ENCODE data around the gene SSH3. TPM values are rescaled to one million over a fixed set of nuclear protein-coding genes. Genes with fewer than 3 reads are reported as not detected.

Gene SSH3
- total and polyA plus RNA-seq, 2 donors (not counting 1 experiment from before 2014, with no cell fraction given): 6.9 to 15.7 TPM

- Histone ChIP-seq H4K20me1 (ENCODE audit: control insufficient read depth, extremely low read depth, insufficient read depth, low read length) (no peaks in the 10 kb centered on the region), H3K4me3 (replicated peaks in 1 of 4; ENCODE audit: control extremely low read depth in 1 of 4, insufficient read depth in 1 of 4, low read depth in 3 of 4, low read length in 4 of 4) (peak within 1 kb of the TSS; percentile 72 to 83 (median 76)), H3K27ac (ENCODE audit: insufficient read depth, low read length) (peak within 1 kb of the TSS; percentile 97), H3K4me1 (ENCODE audit: control insufficient read depth, extremely low read depth, insufficient read depth, low read length) (peaks cover 20% of the 10 kb centered on the region), H3K79me2 (ENCODE audit: control insufficient read depth, insufficient read depth, low read length) (peaks cover 18% of the 10 kb centered on the region), H3K9ac (ENCODE audit: insufficient read depth, low read length) (peak within 1 kb of the TSS; percentile 84), H2AFZ (ENCODE audit: low read length) (peak within 1 kb of the TSS; percentile 77), H3K9me3 (ENCODE audit: control insufficient read depth, insufficient read depth, low read depth, low read length) (no peaks in the 10 kb centered on the region), H3K27me3 (ENCODE audit: control insufficient read depth, insufficient read depth, low read length) (no peaks in the 10 kb centered on the region), H3K36me3 (ENCODE audit: control insufficient read depth, insufficient read depth, low read length) (peaks cover 29% of the 10 kb centered on the region), H3K4me2 (ENCODE audit: extremely low read depth, insufficient read depth, low read length) (peak within 1 kb of the TSS; percentile 95)
- TF ChIP-seq CTCF (conservative IDR thresholded peaks at IDR 0.05 in 1 of 2, IDR thresholded peaks at IDR 0.05 in 1 of 2; ENCODE audit: low read depth in 1 of 2, low read length in 2 of 2) (no peak), EZH2 (IDR thresholded peaks at IDR 0.05; ENCODE audit: low read length, missing control alignments) (no peak)
- DNase-seq (ENCODE audit: low read depth in 2 of 2): no peak
Observed at GRCh38 chr11:67289226-67289650, 14.1 kb upstream of the SSH3 start, which contains the start of gene ANKRD13D. Gene ANKRD13D (plus strand): TSS chr11:67289303. CDS start chr11:67289461, 158 bp downstream.

- no peaks in the 10 kb centered on the region for H4K20me1 ChIP-seq (ENCODE audit: control insufficient read depth, extremely low read depth, insufficient read depth, low read length)
- peaks cover 18% of the 10 kb centered on the region for H3K79me2 ChIP-seq (ENCODE audit: control insufficient read depth, insufficient read depth, low read length)
- peaks cover 29% of the 10 kb centered on the region for H3K36me3 ChIP-seq (ENCODE audit: control insufficient read depth, insufficient read depth, low read length)
- H3K4me1 ChIP-seq (ENCODE audit: control insufficient read depth, extremely low read depth, insufficient read depth, low read length): peaks cover 20% of the 10 kb centered on the region
- H3K9ac ChIP-seq (ENCODE audit: insufficient read depth, low read length): peak overlapping the region; percentile 66
- H3K27ac ChIP-seq (ENCODE audit: insufficient read depth, low read length): peak overlapping the region; percentile 69
- DNase-seq (ENCODE audit: low read depth in 2 of 2): no peak
- TF ChIP-seq EZH2 (IDR thresholded peaks at IDR 0.05; ENCODE audit: low read length, missing control alignments) (no peak), CTCF (conservative IDR thresholded peaks at IDR 0.05 in 1 of 2, IDR thresholded peaks at IDR 0.05 in 1 of 2; ENCODE audit: low read depth in 1 of 2, low read length in 2 of 2) (no peak)
- H3K9me3 ChIP-seq (ENCODE audit: control insufficient read depth, insufficient read depth, low read depth, low read length): no peaks in the 10 kb centered on the region
- H3K4me2 ChIP-seq (ENCODE audit: extremely low read depth, insufficient read depth, low read length): peak overlapping the region; percentile 95
- no peak overlapping the region for H2AFZ ChIP-seq (ENCODE audit: low read length)
- peak overlapping the region; percentile 72 to 83 (median 73) for H3K4me3 ChIP-seq (replicated peaks in 1 of 4; ENCODE audit: control extremely low read depth in 1 of 4, insufficient read depth in 1 of 4, low read depth in 3 of 4, low read length in 4 of 4)
- no peaks in the 10 kb centered on the region for H3K27me3 ChIP-seq (ENCODE audit: control insufficient read depth, insufficient read depth, low read length)
Observed at GRCh38 chr11:67289651-67290479, 13.5 kb upstream of the SSH3 start.

- H3K4me2 ChIP-seq (ENCODE audit: extremely low read depth, insufficient read depth, low read length): peak overlapping the region; percentile 42
- H3K4me1 ChIP-seq (ENCODE audit: control insufficient read depth, extremely low read depth, insufficient read depth, low read length): peaks cover 20% of the 10 kb centered on the region
- H3K9me3 ChIP-seq (ENCODE audit: control insufficient read depth, insufficient read depth, low read depth, low read length): no peaks in the 10 kb centered on the region
- TF ChIP-seq EZH2 (IDR thresholded peaks at IDR 0.05; ENCODE audit: low read length, missing control alignments): no peak
- TF ChIP-seq CTCF (conservative IDR thresholded peaks at IDR 0.05 in 1 of 2, IDR thresholded peaks at IDR 0.05 in 1 of 2; ENCODE audit: low read depth in 1 of 2, low read length in 2 of 2): no peak
- peak overlapping the region in 1 of 4 experiments; percentile 83 for H3K4me3 ChIP-seq (replicated peaks in 1 of 4; ENCODE audit: control extremely low read depth in 1 of 4, insufficient read depth in 1 of 4, low read depth in 3 of 4, low read length in 4 of 4)
- H3K9ac ChIP-seq (ENCODE audit: insufficient read depth, low read length): no peak overlapping the region
- H3K27me3 ChIP-seq (ENCODE audit: control insufficient read depth, insufficient read depth, low read length): no peaks in the 10 kb centered on the region
- H2AFZ ChIP-seq (ENCODE audit: low read length): no peak overlapping the region
- no peaks in the 10 kb centered on the region for H4K20me1 ChIP-seq (ENCODE audit: control insufficient read depth, extremely low read depth, insufficient read depth, low read length)
- H3K79me2 ChIP-seq (ENCODE audit: control insufficient read depth, insufficient read depth, low read length): peaks cover 18% of the 10 kb centered on the region
- peak overlapping the region; percentile 58 for H3K27ac ChIP-seq (ENCODE audit: insufficient read depth, low read length)
- H3K36me3 ChIP-seq (ENCODE audit: control insufficient read depth, insufficient read depth, low read length): peaks cover 23% of the 10 kb centered on the region
- peak in 1 of 2 donors; percentile 72 for DNase-seq (ENCODE audit: low read depth in 2 of 2)
Observed at GRCh38 chr11:67290801-67291200, 12.5 kb upstream of the SSH3 start.

Data from fibroblast of lung (primary cell).